PC-9 (cell line): ENCODE measurements around the gene KRT6C. TPM values are rescaled to one million over a fixed set of nuclear protein-coding genes. Genes with fewer than 3 reads are reported as not detected.
"Not testable (repeated sequence)": the region's sequence is repeated elsewhere in the genome, so short reads cannot be mapped to it uniquely, and the experiment has no call there.

Experiments used
- BruUV-seq: library from RNA; stranded (reverse); fragments of 400-500 nt; replicated peaks from 2 replicates; lab custom pipeline; 2021; lab: Mats Ljungman, UMichigan
- CTCF ChIA-PET: fragments of 300-600 bp; sonication (Branson Sonifier 250); formaldehyde crosslinking; loops from one replicate; lab custom pipeline; 2022; ENCODE audit warnings: antibody characterized with exemption; lab: Charles Lee
- POLR2A ChIA-PET: fragments of 300-600 bp; sonication (Branson Sonifier 250); formaldehyde crosslinking; loops from one replicate; lab custom pipeline; 2022; ENCODE audit warnings: antibody characterized with exemption; ENCODE audit not compliant: unreplicated experiment; lab: Charles Lee
- DNase-seq, 2 experiments: peaks; one replicate each; pipeline versions ENCODE4 v3.0.0 to v3.0.0-alpha.2; 2015 to 2022; ENCODE audit warnings: mixed read lengths in 1 of 2
- H2AFZ ChIP-seq: fragments of 200-600 bp; sonication (generic); 2 replicates; pipeline ENCODE4 v1.8.1; 2017; ENCODE audit warnings: antibody characterized with exemption
- H3F3A ChIP-seq: fragments of 200-600 bp; sonication (generic); 2 replicates; pipeline ENCODE4 v1.8.1; 2017; ENCODE audit warnings: antibody characterized with exemption, mild to moderate bottlenecking, low read depth; ENCODE audit not compliant: insufficient read depth
- H3K27ac ChIP-seq: fragments of 200-600 bp; sonication (generic); 2 replicates; pipeline ENCODE4 v1.6.1; 2016; ENCODE audit warnings: mixed run types
- H3K27me3 ChIP-seq: fragments of 200-600 bp; sonication (generic); 2 replicates; pipeline ENCODE4 v1.6.1; 2016; ENCODE audit warnings: low read depth, mixed run types; ENCODE audit not compliant: insufficient read depth
- H3K36me3 ChIP-seq: fragments of 200-600 bp; sonication (generic); 2 replicates; pipeline ENCODE4 v1.6.1; 2016; ENCODE audit warnings: low read depth, mixed run types
- H3K4me1 ChIP-seq: fragments of 200-600 bp; sonication (generic); replicated peaks from 2 replicates; pipeline ENCODE4 v1.6.1; 2016; ENCODE audit warnings: mixed run types; ENCODE audit not compliant: insufficient read depth
- H3K4me2 ChIP-seq: fragments of 200-600 bp; sonication (generic); 2 replicates; pipeline ENCODE4 v1.6.1; 2017; ENCODE audit warnings: mixed run types
- H3K4me3 ChIP-seq: fragments of 200-600 bp; sonication (generic); 2 replicates; pipeline ENCODE4 v1.6.1; 2016; ENCODE audit warnings: mixed run types
- H3K79me2 ChIP-seq: fragments of 200-600 bp; sonication (generic); 2 replicates; pipeline ENCODE4 v1.6.1; 2017; ENCODE audit warnings: low read depth, mixed run types
- H3K9me2 ChIP-seq: fragments of 200-600 bp; sonication (generic); 2 replicates; pipeline ENCODE4 v1.8.1; 2017; ENCODE audit warnings: mild to moderate bottlenecking; ENCODE audit not compliant: insufficient read depth
- H3K9me3 ChIP-seq: fragments of 200-600 bp; sonication (generic); 2 replicates; pipeline ENCODE4 v1.8.1; 2016; ENCODE audit warnings: low read depth; ENCODE audit not compliant: insufficient read depth
- H4K20me1 ChIP-seq: fragments of 200-600 bp; sonication (generic); 2 replicates; pipeline ENCODE4 v1.8.1; 2017; ENCODE audit not compliant: insufficient read depth
- CTCF ChIP-seq: fragments of 200-600 bp; sonication (generic); conservative IDR thresholded peaks from 2 replicates; pipeline ENCODE4 v1.6.1; 2017; ENCODE audit warnings: mixed run types, antibody characterized with exemption, mild to moderate bottlenecking, moderate library complexity
- EZH2 ChIP-seq: fragments of 200-600 bp; sonication (generic); IDR thresholded peaks from 2 replicates; pipeline ENCODE4 v1.8.0; 2017; ENCODE audit warnings: antibody characterized with exemption, low read depth
- intact Hi-C: fragments of 100-400 bp; cut with micrococcal nuclease; formaldehyde crosslinking; loops from one replicate; pipeline ENCODE4 v1.10.0; 2022; ENCODE audit not compliant: unreplicated experiment
- total RNA-seq: library from RNA; stranded (reverse); gene quantifications from 2 replicates; pipeline ENCODE4 v1.2.3, GENCODE V29; 2021

KRT6C gene
- total RNA-seq, 1 experiment from 2014 or later = not detected

GRCh38 chr12:52488736-52489135 is 15.1 kb upstream of the KRT6C start:
- H4K20me1 ChIP-seq = no peaks in the 10 kb centered on the region
- intact Hi-C loops = no loop called here
- H3F3A ChIP-seq = peaks cover 5% of the 10 kb centered on the region; the same call in 1 of the 2 replicates
- no peaks in the 10 kb centered on the region for H3K36me3 ChIP-seq
- no peak for DNase-seq
- H3K4me1 ChIP-seq = peaks cover 6% of the 10 kb centered on the region
- no peaks in the 10 kb centered on the region for H3K9me3 ChIP-seq
- ChIA-PET POLR2A (no interaction called here), CTCF (no interaction called here)
- no peak overlapping the region for H2AFZ ChIP-seq
- TF ChIP-seq CTCF (no peak), EZH2 (no peak)
- H3K9me2 ChIP-seq = no peaks in the 10 kb centered on the region
- H3K79me2 ChIP-seq = no peaks in the 10 kb centered on the region
- no peaks in the 10 kb centered on the region for H3K27me3 ChIP-seq
- no peak overlapping the region for H3K4me3 ChIP-seq
- no peak overlapping the region for H3K27ac ChIP-seq
- no TSS peak for BruUV-seq
- H3K4me2 ChIP-seq = no peak overlapping the region

GRCh38 chr12:52487744-52488443 is 14.3 kb upstream of the KRT6C start:
- intact Hi-C loops = not testable (repeated sequence)

GRCh38 chr12:52487211-52487610 is 13.6 kb upstream of the KRT6C start:
- TF ChIP-seq EZH2 (no peak), CTCF (no peak)
- Histone ChIP-seq H2AFZ (no peak overlapping the region), H3K4me2 (no peak overlapping the region), H3K79me2 (no peaks in the 10 kb centered on the region), H3K36me3 (no peaks in the 10 kb centered on the region), H3K9me2 (no peaks in the 10 kb centered on the region), H3K9me3 (no peaks in the 10 kb centered on the region), H3K27ac (no peak overlapping the region), H3K4me1 (no peaks in the 10 kb centered on the region), H3F3A (no peaks in the 10 kb centered on the region), H3K4me3 (no peak overlapping the region), H3K27me3 (no peaks in the 10 kb centered on the region), H4K20me1 (no peaks in the 10 kb centered on the region)
- POLR2A ChIA-PET = no interaction called here
- no peak for DNase-seq
- intact Hi-C loops = no loop called here
- CTCF ChIA-PET = interaction anchor here (0.6 kb wide), 1 partner anchor 1723 kb away, joined by 11 read pairs; the partner anchor contains the start of gene ATF1
- BruUV-seq = no TSS peak

More at GRCh38 chr12:52487744-52488443, 14.3 kb upstream of the KRT6C start:
- H3K4me3 ChIP-seq, CTCF ChIA-PET, H3K27me3 ChIP-seq, H3K4me2 ChIP-seq, H3K27ac ChIP-seq, H4K20me1 ChIP-seq, BruUV-seq, H3F3A ChIP-seq, DNase-seq, H3K4me1 ChIP-seq, H3K36me3 ChIP-seq, H3K9me3 ChIP-seq, H3K9me2 ChIP-seq, H2AFZ ChIP-seq, POLR2A ChIA-PET, H3K79me2 ChIP-seq: not testable (repeated sequence)
